Pons (tissue), 1 donor: ENCODE data around the gene CNIH3.
A peak's percentile ranks its signal among the peaks of the same experiment; 100 is the strongest.
"Not testable (repeated sequence)": the region's sequence is repeated elsewhere in the genome, so short reads cannot be mapped to it uniquely, and the experiment has no call there.

Experiments used
- DNase-seq: peaks from one replicate; pipeline ENCODE4 v3.0.0-alpha.2; 2016; ENCODE audit warnings: low spot score

Gene CNIH3

GRCh38 chr1:224615861-224616755 lies at the start of gene CNIH3:
TSS of gene CNIH3 (plus strand) at chr1:224616317. CDS start at chr1:224617175, 858 bp downstream.
- DNase-seq = no peak

- DNase-seq = not testable (repeated sequence)
Observed at GRCh38 chr1:224566492-224566891, 49.6 kb upstream of the CNIH3 start.

- DNase-seq = no peak
Observed at GRCh38 chr1:224569276-224569675, 46.8 kb upstream of the CNIH3 start.

- DNase-seq = not testable (repeated sequence)
Observed at GRCh38 chr1:224571975-224572374, 44.1 kb upstream of the CNIH3 start.

GRCh38 chr1:224579526-224579925 lies 36.6 kb upstream of the CNIH3 start:
- DNase-seq = no peak

GRCh38 chr1:224580006-224580405 lies 36.1 kb upstream of the CNIH3 start:
- DNase-seq = no peak

GRCh38 chr1:224582041-224582440 lies 34.1 kb upstream of the CNIH3 start:
- DNase-seq = no peak

GRCh38 chr1:224583774-224584173 lies 32.3 kb upstream of the CNIH3 start:
- DNase-seq = no peak

GRCh38 chr1:224585051-224585450 lies 31.1 kb upstream of the CNIH3 start:
- no peak for DNase-seq

- DNase-seq = no peak
Observed at GRCh38 chr1:224587051-224587450, 29.1 kb upstream of the CNIH3 start.

- DNase-seq = no peak
Observed at GRCh38 chr1:224588515-224588914, 27.6 kb upstream of the CNIH3 start.

GRCh38 chr1:224589006-224589405 lies 27.1 kb upstream of the CNIH3 start:
- DNase-seq = no peak

- no peak for DNase-seq
Observed at GRCh38 chr1:224591326-224591725, 24.8 kb upstream of the CNIH3 start.

GRCh38 chr1:224592636-224593582 lies 23.2 kb upstream of the CNIH3 start:
- DNase-seq = peak; percentile 39

GRCh38 chr1:224594360-224594759 lies 21.8 kb upstream of the CNIH3 start:
- no peak for DNase-seq

GRCh38 chr1:224594851-224595250 lies 21.3 kb upstream of the CNIH3 start:
- DNase-seq = no peak

- no peak for DNase-seq
Observed at GRCh38 chr1:224605482-224606181, 10.5 kb upstream of the CNIH3 start.

GRCh38 chr1:224607188-224608148 lies 8.6 kb upstream of the CNIH3 start:
- DNase-seq = no peak

GRCh38 chr1:224609333-224609732 lies 6.8 kb upstream of the CNIH3 start:
- DNase-seq = no peak

GRCh38 chr1:224612246-224612645 lies 3.9 kb upstream of the CNIH3 start:
- DNase-seq = no peak

GRCh38 chr1:224613486-224613885 lies 2.6 kb upstream of the CNIH3 start:
- no peak for DNase-seq
